GM18519 (cell line): ENCODE results near the gene GPR158.

Experiments used
- ATAC-seq: cut with Tn5 transposase; IDR thresholded peaks from one replicate; pipeline ENCODE4 v1.9.1; 2021; ENCODE audit warnings: mild to moderate bottlenecking, moderate library complexity; ENCODE audit not compliant: unreplicated experiment, low FRiP score

GPR158 gene

DNA sequence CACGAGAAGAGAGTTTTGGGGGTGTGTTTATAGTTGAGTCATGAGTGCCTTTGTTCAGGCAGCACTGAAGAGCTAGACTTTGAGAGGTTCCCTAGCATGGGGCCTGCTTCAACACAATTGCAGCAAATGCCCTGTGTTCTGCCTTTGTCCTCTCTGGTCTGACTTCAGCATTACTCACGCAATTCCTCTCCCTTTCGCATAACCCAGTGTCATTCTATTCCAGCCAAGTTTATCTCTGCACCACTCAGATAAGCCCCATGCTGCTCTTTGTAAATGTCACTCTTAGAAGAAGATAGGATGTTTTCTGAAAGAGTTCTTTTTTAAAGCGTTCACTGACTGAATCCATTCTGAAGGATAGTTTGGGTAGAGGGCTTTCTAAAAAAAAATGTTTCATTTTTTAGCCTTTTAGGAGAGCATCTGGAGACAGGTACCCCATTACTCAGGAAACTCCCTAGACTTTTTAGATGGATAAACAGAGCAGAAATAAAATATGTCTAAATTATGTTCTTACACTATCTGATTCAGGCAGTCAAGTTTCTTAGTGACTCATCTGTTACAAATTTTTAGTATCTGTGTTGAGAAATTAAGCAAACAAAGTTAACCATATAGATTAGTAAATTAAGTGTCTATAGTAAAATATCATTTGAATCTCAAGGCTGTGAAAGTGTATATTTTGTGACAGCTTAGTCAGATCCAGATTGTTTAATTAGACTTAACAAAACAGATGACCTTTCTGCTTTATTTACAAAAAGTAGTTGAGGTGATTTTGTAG lies 318.5 kb downstream of the GPR158 start:
- ATAC-seq: no peak

DNA sequence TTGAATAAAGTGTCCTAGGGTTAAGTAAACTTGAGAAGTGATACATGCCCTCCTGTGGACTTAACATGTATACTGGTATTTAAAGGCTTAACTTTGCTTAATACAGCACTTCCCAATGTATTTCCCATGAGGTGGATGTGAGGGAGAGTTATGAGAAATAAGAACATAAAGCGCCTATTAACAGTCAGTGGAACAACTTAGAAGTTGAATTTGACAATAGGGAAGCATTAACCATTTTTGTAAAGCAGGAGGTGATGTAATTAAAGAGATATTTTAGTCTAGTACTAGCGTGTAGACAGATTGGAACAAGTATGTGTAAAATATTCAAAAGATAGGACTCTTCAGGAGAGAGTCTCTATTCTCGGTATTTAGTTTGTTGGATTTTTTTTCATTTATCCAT lies 322.4 kb downstream of the GPR158 start:
- ATAC-seq: no peak

DNA sequence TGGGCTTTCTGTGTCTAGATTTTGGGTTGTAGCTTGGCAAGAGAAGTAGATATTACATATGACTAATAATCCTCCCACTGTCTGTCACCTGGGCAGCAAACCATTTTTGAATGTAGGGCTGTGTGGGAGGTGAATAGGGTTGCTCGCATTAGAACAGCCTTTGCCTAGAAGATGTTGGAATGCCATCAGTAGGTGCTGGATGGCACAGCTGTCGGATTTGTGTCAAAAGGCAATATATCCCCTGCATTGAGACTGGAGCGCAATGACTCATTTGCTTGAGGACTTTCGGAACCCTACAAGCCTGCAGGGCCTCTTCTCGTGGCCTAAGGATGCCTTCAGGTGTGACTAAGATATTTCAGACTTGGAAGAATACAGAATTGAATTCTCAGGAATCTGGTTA lies 323.8 kb downstream of the GPR158 start:
- ATAC-seq: no peak

DNA sequence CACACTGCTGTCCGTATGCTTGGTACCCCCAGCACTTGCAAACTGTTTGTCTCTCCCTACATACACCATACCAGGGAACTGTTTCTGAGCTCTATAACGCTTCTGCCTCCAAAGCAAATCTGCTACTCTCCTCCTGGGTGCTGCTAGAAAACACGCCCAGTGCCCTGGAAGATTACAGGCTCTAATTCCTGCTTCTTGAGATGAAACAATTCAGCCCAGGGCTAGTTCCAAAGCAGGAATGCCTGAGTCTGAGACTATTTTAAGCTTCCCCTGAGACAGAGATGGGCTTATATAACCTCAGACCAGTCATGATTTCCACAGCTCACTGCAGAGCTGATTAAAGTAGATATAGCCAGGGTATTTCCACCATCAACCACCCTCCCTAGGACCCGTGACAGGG lies 327.1 kb downstream of the GPR158 start:
- ATAC-seq: no peak

DNA sequence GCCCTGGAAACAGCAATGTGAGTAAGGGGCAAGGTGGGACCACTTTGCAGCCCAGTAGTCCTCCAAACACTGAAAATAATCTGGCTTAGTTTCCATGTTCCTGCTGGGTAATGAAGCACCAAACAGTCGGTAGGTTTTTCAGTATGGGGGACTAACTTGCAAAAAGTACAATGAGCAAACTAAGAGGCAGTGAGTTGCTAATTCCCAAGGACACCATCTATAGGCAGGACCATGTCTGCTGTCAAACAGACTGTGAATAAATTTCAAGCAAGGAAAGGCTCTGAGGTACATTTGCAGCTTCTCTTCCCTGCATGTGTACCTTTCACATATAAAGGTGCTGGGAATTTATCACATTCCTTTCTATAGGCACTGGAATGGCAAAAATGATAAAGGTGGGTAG lies 327.7 kb downstream of the GPR158 start:
- no peak for ATAC-seq

DNA sequence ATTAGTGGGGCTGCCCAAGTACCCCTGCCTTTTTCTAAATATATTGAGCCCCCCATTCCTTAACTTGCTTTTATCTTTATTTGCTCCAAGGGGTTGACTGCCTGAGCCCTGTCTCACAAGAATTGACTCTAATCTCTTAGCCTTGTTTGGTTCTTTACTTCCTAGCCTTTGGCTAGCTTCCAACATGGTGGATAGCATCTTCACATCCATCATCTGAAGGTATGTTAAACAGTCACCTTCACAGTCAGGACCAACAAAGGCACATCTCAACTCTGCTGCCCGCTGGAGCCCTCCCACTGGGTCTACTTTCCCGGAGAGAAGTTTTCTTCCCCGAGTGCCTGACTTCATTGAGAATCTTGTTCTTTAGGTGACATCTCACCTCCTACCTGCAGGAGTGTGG lies 329.5 kb downstream of the GPR158 start:
- ATAC-seq: no peak

DNA sequence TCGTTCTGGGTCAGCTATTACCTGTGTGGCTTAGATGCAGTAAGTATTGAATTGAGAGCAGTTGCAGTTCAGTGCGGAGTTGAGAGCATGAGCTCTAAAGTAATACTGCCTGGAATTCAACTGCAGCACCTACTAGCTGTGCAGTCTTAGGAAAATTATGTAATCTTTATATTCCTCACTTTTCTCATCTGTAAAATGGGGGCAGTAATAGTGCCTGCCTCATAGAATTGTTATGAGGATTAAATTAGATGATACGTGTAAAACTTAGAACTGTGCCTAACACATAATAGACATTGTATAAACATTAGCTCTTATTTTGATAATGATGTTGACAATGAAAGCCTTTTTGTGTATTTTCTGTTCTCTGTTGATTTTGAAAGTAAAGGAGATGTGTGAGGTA lies 330.0 kb downstream of the GPR158 start:
- ATAC-seq: no peak

DNA sequence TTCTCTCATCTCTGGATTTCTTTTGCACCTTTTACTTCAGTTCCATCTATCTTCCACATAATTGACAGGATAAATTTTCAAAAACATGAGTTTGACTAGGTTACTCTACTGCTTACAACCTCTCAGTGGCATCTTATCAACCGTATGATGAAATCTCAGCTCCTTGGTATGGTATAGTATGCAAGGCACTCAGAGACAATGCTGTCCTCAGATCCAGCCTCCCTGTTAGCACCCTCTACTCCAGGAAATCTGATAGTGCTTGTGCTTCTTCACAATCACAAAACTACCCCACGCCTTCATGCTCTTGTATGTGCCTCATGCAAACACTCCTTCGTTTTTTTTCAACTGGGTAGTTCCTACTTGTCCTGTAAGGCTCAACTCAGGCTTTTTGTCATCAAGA lies 330.7 kb downstream of the GPR158 start:
- ATAC-seq: no peak

DNA sequence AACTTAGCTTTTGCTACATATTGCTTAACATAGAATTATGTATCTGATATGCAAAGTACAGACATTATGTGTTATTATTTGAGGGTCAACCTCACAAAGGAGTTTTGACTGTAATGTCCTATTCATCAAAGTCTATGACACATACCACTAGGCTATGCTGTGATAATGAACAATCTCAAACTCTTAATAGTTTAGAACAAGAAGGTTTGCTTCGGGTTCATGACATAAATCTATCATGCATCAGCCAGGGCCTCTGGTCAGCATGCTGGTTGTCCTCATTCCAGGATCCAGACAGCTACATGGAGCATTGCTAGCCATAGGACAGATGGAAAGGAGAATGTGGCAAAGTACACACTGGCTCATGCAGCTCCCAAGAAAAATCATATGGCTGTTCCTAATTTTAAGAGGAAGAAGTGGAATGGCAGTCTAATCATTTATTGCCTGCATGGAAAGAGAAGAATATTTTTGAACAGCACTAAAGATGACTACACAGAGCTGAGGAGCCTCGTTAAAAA lies 332.1 kb downstream of the GPR158 start:
- ATAC-seq: no peak

DNA sequence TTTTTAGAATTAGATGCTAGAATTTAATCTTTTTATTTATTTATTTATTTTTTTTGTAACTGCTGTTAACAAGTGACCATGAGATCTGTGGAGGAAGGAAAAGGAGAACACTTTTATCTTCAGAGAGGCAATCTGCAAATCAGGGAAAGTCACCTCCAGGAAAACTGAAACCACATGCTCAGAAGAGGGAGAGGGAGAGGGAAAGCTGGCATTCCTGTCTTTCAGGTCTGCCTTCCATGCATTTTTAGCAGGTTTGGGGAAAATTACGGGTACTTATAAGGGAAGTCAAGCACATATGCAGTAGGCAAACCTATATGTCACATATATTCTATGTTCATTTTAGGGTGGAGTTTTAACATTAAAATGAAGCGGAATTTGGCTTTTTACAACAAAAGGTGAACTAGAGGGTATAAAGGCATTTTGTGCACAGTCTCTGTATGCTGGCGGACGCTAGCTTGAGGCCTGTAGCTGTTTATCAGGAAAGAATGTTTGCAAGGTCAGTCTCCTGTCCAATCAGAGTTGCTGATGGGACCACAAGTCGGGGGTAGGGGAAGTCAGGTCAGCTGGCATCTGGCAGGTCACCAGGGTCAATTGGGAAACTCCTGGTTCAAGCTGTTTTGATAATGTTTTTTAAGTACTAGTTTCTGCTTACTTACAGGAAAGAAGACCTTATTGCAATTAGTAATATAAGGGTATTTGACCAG lies 333.5 kb downstream of the GPR158 start:
- no peak for ATAC-seq

DNA sequence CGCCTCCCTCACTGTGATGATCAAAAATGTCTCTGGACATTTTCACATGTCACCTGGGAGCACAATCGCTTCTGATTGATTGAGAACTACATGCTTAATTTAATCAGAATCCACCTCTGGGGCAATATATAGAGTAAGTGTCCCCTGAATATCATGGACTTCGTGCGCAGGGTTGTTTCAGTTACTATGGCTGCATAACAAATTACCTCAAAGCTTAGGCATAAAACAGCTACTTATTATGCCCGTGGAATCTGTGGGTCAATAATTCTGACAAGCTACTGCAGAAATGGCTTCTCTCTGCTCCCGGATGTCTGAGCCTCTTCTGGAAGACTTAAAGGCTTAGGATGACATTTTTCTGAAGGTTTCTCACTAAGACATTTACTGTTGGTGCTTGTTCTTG lies 334.4 kb downstream of the GPR158 start:
- ATAC-seq: no peak

DNA sequence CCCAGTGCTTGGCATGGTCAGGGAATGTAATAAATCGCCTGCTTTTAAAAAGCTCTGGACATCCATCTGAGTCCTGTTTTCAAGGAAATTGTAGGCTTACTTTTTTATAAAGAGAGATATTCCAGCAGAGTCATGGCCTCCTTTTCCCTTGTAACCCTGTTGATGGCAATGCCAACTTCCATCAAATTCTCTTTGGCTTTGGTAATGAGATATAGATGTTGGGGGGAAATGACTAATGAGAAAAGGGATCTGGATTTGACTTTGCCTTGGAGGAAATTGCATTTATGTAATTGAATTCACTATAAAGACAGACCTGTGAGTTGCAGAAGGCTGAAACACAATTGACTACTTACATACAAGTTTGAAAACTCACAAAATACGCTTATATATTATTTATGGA lies 347.5 kb downstream of the GPR158 start:
- no peak for ATAC-seq

DNA sequence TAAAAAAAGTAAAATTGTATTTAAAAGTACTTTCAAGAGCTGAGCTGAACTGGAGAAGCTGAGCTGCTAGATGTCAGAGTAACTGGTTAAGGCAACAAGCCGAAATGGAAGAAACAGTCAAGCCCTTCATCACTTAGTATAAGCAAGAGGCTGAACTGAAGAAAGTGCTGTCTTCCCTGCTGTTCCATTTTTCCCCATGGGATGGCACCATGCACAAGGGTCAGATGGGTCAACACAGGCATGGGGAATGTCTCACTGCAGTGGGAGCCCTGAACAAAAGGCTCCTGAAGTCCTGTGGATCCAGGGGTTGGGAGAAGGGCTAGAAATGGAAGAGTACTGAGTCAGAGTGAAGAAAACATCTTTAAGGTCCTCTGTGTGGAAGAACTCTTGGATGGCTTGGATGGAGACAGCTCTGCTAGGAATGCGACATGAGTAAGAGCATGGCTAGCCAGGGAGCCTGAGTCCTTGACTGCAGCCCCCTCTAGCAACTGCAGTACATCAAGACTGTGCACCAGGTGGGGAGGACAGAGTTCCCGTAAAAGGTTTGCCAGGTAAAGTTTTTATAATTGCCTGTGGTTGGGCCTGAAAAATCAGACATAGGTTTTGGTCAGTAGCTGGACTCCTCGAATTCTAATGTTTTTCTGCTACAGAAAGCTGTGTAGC lies 348.3 kb downstream of the GPR158 start:
- ATAC-seq: no peak

DNA sequence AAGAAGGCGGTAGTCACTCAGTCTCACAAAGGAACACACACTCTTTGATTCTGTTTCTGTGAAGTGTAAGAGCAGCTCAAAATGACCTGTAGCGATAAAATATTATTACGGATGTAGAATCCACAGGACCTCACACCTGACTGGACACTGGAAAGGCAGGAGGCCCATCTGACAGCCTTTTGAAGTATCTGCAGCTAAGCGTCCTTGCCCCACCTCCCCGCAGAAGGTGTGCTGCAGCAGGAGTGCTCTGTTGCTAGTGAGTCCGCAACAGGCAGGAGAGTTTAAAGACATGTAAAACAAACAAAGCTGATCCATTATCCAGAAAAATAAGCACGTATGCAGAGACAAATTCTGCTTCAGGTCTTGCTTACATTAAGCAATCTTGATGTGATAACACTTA lies 355.5 kb downstream of the GPR158 start:
- no peak for ATAC-seq

DNA sequence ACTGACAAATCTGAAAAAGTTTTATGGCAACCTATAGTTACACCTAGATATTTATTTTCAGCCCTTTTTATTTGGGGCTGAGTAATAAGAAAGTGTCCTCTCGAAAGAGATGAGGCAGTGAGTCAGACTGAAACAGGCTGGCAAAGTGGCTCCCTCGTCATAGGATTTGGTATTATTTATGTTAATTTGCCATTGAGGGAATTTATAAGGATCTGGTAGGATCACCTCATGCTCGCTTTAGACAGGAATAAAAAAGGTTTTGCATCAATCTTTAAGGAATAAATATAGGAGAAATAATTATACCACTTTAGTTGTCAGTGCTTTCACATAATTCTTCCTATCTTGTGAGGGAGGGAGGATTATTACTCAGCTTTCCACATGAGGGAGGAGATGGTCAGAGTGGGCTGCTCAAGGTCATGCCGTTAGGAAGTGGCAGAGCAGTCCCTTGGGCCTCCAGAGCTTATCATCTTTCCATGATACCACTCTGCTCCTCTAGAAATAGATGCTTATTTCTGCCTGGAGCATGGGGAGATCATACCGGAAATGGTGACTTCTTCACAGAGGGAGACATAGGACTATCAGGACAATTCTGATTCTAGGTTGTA lies 356.8 kb downstream of the GPR158 start:
- no peak for ATAC-seq

DNA sequence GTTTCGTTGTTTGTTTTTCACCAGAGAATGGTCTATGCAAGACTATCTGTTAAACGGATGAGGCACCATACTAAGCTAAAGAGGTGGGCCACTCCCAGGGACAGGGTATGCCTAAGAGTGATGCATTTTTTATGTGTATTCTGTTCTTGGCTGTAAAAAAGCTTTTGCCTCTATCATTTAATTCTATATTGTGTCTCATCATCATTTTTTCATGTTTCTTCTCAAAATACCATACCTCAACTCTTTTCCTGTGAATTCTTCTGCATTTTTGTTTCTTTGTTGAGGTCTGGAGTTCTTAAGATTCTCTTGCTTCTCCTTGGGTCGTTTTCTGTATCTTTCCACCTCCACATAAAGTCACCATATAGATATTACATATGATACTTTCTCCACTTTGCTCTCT lies 357.4 kb downstream of the GPR158 start:
- ATAC-seq: no peak

DNA sequence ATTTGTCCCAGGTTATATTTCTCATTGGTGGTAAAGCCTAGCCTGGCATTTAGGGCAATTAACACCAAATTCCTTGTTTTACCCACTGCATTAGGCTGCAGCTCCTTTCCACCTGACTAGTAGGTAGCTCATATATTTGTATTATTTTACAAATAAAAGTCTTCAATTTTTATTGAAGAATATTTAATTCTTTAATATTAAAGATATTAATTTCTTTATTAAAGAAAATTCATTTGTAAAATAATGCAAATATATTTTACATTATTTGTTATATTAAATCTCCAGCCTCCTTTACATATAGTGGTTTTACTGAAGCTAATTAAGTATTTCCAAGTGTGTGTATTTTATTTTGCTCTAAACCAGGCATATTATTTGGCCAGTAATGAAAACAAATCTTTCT lies 361.2 kb downstream of the GPR158 start:
- ATAC-seq: no peak

DNA sequence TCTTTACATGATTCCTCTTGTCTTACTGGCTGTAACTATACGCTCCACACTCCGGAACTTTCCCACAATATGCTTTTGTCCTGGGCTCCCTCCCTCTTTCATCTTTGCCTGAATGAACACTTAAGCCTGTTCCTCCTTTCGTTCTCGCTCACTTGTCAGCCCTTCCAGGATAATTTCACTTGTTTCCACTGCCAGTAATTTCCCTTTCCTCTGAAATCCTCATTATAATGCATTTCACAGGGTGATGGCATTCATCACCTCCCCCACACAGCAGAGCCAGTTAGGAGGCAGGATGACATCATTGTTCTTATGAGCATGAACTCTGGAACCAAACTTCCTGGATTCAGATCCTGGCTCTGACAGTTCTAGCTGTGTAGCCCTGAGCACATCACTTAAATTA lies 372.6 kb downstream of the GPR158 start:
- no peak for ATAC-seq

DNA sequence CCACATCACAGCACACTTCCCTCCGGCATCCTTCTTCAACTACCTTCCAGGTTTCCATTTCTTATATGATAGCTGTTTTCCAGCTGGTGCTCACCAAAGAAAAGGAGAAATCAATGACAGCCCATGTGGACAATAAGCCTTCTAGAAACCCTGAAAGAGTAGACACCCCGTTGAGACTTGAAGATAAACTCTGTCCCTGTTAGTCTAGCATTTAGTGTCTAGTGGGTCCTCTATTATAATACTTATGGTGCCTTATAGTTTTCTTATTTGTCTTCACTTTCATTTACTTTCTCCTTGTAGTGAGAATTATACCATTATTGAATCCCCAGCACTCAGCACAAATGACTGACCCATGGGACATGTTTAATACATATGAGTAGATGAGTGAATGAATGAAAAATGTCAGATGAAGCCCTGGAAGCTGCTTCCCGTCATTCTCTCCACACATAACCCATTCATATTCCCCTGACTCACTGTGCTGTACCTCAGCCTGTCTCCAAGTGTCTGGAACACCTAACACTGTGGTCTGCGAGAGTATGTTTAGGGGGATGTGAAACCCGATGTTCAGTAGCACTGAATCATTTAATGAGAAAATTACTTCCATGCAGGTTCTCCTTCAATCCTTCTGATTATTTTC lies 377.6 kb downstream of the GPR158 start:
- no peak for ATAC-seq

DNA sequence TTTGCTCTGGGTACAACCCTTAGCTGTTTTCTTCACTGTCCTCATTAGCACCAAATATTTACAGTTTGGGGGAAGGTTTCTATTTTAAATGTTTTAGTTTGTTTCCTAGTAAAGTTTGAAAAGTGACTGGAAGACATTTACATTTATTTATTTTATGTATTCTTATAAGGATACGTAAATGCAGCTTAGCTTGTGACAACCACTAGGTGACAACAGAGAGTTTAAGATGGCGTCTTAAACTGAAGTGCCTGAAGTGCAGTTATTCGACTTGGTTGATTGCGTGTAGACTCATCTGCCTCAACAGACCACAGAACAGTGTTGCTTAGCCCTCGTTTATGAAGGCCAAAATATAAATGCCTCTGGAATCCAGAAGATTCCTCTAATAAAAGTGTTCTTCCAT lies 381.1 kb downstream of the GPR158 start:
- ATAC-seq: no peak

DNA sequence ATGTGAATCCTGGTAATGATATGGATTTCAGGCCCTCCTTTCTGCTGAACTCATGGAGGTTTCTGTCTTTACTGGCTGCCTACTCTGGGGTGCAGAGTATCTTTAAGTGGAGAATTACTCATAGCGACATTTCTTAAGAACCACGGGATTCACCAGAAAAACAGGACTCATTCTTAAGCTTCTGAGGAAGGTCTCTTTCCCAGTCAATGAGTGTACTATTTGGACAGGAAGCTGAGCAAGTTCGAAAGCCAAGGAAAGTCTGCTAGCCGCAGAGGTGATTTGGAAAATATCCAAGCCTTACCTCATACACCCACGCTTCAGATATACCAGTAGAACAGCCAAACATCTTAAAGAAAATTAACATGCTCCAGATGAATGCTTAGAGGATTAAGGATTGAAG lies 381.7 kb downstream of the GPR158 start:
- ATAC-seq: no peak
